DLD1 (cell line): ENCODE measurements around the gene CARM1.
"Not testable (repeated sequence)": the region's sequence is repeated elsewhere in the genome, so short reads cannot be mapped to it uniquely, and the experiment has no call there.

Experiments
- in situ Hi-C: cut with HindIII; loops from 2 replicates; pipeline ENCODE4 v1.10.0; 2017; ENCODE audit warnings: low sequenced_read_pairs

Gene CARM1

DNA sequence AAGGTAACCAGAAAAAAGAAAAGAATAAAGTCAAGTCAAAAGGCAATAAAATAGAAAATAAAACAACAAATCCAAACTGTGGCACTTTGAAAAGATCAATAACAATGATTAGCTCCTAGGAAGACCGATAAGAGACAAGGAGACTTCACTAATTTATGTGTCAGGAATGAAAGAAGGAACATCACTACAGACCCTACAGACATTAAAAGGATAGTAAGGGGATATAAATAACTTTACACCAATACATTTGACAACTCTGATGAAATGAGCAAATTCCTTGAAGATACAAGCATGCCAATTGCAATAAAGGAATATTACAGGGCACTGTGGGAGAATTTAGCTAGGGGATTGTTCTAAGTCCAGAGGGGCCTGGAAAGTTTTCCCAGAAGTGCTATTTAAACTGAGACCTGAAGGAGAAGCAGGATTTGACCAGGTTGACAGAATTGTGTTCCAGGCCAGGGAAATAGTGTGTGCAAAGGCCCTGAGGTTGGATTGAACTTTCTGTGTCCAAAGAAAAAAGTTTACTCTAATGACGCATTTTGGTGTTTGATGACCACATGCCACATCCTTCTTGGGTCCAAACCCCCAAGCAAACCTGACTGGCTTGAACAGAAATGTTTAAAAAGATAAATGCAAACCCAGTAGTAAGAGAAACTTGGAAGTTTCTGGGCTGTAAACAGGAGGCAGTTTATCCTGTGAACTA is 24.7 kb upstream of the CARM1 start:
- in situ Hi-C loops, result no loop called here

DNA sequence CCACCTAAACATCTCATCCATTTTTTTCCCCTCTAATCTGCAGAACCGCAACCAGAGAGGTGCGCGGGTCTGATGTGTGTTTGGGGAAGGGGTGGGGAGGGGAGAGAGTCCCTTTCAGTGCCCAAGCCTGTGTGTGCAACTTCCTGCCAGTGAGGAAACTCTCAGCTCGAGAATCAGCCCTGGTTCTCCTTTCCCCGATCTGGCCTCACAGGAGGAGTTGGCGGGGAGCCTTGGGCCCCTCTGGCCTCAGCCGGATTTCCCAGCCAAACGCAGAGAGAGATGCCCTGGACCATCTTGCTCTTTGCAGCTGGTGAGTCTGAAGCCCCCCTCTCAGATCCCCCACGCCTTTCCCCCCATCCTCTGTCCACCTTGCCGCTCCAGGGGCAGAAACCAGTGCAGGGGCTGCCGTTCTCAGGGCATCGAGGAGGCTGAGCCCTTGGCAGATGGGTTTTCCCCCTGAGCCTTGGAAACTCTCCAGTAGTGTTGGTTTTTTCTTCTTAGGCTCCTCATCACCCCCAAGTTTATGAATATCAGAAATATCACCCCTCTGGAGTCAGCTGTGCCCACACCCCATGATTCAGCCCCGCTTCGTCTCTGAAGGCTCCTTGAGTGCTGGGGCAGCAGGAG is 23.0 kb upstream of the CARM1 start, which contains the start of gene C19orf38:
TSS of gene C19orf38 (plus strand) at position 186 of the 627 bp plus-strand sequence. CDS start at position 280, 94 bp downstream.
- in situ Hi-C loops, result no loop called here

DNA sequence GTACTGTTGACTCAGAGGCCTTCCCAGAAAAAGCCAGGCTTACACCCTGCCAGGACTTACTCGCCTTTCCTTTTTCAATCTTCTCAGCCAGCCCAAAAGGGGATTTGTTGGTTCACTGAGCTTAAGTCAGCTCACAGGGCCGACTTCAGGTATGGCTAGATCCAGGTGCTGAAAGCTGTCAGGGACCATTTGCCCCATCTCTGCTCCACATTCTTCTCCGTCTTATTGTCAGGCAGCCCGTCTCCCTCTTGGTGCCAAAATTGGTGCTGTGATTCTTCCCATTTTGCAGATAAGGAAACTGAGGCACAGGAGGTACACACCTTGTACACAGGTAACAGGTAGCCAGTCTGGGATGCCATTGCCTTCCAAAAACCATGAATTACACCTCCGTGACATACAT is 20.7 kb upstream of the CARM1 start:
- in situ Hi-C loops, result no loop called here

DNA sequence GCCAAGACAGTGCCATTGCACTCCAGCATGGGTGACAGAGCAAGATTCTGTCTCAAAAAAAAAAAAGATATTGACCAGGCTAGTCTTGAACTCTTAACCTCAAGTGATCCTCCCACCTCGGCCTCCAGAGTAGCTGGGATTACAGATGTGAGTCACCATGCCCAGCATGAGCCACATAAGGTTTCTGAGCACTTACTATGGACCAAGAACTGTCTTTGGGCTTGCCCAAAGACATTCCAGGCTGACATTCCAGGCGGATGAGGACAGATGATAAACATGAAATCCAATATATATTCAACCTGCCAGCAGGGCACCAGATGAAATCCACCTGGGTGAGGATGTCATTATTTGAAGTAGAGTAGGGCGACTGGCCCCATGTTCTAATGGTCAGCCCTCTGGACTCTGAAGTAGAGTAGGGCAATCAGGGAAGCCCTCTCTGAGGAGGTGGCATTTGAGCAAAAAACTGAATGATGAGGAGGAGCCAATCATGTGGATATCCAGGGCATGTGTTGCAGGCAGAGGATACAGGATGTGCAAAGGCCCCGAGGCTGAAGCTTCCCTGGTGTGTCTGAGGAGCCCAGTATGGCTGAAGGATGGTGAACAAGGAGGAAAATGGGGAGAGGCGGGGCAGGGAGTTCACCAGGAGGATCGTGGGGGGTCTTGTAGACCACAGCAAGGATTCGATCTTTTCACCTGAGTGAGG is 19.1 kb upstream of the CARM1 start:
- in situ Hi-C loops, result no loop called here

DNA sequence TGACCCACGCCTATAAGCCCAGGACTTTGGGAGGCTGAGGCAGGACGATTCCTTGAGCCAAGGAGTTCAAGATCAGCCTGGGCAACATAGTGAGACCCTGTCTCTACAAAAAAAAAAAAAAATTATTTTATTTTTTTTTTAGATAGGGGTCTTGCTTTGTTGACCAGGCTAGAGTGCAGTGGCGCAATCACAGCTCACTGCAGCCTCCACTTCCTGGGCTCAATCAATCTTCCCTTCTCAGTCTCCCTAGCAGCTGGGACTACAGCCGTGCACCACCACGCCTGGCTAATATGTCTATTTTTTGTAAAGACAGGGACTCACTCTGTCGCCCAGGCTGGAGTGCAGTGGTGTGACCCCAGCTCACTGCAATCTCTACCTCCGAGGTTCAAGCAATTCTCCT is 18.4 kb upstream of the CARM1 start:
- in situ Hi-C loops, result no loop called here

DNA sequence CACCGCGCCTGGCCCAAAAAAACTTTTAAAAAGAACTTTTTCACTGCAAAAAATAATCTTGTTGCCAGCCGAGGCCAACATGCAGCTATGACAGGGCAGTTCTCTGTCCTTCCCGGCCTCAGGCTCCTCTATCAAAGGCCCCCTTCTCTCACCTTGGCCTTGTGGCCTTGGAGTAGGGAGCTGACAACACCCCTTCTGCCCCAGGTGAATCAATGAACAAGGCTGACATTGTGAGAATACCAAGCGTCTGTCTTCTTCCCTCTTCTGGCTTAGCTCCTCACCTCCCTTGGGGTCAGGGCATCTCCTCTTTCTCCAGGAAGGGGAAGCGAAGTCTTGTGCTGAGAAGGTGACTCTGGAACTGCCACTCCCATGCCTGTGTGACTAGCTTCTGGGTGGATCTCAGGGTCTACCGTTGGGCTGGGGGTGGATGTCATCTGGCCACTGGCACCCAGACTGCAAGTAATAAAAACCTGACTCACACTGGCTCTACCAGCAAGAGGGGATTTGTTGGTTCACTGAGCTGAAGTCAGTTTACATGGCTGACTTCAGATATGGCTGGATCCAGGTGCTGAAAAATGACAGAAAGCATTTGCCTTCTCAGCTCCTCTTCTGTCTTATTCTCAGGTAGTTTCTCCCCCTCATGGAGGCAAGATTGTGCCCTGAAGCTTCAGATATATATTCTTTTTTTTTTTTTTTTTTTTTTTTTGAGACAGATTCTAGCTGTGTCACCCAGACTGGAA is 16.8 kb upstream of the CARM1 start:
- in situ Hi-C loops, result no loop called here

DNA sequence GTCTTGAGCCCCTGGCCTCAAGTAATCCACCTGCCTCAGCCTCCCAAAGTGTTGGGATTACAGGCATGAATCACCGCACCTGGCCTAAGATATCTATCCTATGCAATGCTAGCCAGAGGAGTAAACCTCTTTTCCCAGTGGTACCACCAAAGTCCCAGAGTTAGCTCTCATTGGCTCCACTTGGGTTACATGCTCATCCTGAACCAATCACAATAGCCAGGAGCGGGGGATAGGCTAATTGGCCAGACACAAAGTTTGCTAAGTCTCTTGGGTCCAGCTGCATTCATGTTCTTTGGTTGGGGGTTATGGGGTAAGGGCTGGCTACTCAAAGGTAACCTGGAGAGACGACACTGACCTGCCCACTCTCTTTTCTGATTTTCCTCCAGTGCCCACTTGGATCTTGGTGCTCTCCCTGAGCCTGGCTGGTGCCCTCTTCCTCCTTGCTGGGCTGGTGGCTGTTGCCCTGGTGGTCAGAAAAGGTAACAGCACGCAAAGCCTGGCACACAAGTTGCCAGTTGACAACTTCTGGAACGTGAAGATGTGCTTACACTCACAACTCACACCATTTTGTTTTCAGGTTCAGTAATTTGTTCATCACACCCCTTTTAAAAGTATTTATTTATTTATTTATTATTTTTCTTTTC is 15.4 kb upstream of the CARM1 start:
- in situ Hi-C loops, result no loop called here

DNA sequence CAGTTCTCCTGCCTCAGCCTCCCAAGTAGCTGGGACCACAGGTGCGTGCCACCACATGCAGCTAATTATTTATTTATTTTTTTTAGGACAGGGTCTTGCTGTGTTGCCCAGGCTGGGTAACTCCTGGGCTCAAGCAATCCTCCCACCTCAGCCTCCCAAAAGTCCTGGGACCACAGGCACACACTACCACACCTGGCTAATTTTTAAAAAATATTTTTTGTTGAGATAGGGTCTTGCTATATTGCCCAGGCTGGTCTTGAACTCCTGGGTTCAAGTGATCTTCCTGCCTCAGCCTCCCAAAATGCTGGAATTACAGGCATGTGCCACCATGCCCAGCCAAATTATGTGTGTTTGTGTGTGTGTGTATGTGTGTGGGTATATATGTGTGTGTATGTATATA is 14.5 kb upstream of the CARM1 start:
- in situ Hi-C loops, result not testable (repeated sequence)

DNA sequence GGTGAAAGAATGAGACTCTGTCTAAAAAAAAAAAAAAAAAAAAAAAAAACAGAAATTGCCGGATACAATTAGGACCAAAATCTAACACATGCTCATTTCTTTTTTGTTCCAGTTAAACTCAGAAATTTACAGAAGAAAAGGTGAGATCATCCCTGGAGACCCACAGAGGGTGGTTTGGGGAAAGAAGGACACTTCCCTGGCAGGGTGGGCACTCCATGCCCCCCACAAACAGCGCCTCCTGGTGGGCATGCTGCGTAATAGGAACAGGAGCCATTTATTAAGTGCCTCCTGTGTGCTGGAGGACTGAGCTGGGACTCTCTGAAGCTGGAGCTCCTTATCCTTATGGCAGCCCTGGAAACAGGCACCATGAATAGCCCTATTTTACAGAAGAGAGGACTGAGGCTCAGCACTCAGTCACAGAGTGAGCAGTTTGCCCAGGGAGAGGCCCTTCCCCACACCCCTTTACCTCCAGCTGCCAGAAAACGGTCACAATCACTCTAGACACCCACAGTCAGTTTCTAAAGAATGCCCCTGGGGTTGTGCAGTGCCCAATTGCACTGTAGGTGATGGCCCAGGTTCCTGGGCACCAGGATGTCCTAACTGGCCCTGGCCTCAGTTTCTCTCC is 13.0 kb upstream of the CARM1 start:
- in situ Hi-C loops, result no loop called here

DNA sequence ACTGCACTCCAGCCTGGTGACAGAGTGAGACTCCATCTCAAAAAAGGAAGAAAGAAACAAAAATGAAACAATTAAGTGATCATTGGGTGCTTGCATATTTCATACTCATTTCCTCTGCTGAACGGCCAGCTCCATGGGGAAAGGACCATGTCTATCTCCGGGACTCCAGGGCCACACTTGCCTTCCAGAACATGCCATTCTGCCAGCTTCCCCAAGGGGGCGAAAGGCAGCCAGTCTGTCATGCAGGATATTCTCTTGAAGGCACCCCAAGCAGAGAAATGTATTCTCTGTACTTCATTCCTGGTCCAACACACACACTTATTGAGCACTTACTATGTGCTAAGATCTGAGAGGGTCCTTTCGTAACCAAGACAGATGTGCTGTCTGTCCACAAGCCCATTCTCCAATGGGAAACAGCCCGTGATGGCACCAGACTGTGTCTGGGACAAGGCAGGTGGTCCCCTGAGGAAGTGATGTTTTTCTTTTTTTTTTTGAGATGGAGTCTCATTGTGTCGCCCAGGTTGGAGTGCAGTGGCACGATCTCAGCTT is 10.2 kb upstream of the CARM1 start:
- in situ Hi-C loops, result no loop called here

DNA sequence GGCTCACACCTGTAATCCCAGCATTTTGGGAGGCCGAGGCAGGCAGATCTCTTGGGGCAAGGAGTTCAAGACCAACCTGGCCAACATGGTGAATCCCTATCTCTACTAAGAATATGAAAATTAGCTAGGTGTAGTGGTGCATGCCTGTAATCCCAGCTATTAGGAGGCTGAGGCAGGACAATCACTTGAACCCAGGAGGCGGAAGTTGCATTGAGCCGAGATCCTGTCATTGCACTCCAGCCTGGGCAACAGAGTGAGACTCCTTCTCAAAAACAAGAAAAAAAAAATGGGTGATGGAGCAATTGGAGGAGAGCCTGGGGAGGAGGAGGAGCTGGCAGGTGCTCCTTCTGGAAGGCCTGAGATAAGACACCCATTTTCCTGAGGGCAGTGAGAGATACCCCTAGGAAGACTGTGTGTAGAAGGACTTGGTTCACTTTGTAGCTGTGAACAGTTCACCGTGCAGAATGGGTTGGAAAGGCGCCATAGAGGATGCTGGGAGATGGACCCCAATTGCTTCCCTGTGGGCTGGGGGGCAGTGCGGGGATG is 8.7 kb upstream of the CARM1 start:
- in situ Hi-C loops, result no loop called here

DNA sequence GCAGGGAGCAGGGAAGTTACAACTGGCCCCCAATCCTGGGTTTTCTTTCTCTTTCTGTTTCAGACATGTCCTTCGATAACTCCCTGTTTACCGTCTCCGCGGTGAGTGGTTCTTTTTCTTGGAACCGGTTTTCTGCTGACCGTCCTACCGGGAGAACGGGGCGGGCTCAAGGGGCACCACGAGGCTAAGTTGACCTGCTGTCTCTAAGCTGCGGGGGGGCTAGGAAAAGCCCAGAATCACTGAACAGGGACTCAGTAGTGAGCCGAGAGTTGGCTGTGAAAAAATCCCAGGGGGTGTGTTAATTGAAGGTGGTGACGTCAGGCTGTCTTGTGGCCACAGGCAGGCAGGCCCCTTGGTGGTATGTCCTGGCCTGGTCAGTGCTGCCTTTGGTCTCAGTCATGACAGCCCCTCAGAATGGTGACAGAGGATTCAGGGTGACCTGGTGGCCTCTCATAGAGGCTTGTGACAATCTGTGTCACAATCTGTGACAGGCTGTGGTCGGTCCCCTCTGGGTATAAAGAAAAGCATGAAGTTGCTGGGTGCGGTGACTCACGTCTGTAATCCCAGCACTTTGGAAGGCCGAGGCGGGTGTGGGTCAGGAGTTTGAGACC is 8.1 kb upstream of the CARM1 start:
- in situ Hi-C loops, result no loop called here

DNA sequence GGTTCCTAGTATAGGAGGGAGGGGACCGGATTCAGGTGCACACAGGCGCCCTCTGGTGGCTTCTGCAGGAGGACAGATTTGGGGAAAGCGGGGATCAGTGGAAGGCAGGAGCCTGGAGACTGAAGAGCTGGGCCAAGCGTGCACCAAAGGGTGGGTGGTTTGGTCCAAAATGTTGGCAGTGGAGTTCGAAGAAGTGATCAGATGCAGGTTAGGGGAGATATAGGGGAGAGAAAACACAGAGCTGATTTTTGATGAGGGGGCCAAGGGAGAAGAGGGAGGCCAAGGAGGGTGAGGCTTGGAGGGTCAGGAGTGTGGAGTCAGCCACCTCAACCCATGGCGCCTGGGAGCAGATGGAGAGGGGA is 6.8 kb upstream of the CARM1 start:
- in situ Hi-C loops, result no loop called here

DNA sequence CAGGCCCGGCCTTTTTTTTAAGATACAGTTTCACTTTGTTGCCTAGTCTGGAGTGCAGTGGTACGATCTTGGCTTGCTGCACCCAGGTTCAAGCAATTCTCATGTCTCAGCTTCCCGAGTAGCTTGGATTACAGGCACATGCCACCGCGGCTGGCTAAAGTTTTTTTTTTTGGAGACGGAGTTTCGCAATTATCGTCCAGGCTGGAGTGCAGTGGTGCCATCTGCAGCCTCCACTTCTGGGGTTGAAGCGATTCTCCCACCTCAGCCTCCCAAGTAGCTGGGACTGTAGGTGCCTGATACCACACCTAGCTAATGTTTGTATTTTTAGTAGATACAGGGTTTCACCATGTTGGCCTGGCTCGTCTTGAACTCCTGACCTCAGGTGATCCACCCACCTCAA is 4.9 kb upstream of the CARM1 start:
- in situ Hi-C loops, result no loop called here

DNA sequence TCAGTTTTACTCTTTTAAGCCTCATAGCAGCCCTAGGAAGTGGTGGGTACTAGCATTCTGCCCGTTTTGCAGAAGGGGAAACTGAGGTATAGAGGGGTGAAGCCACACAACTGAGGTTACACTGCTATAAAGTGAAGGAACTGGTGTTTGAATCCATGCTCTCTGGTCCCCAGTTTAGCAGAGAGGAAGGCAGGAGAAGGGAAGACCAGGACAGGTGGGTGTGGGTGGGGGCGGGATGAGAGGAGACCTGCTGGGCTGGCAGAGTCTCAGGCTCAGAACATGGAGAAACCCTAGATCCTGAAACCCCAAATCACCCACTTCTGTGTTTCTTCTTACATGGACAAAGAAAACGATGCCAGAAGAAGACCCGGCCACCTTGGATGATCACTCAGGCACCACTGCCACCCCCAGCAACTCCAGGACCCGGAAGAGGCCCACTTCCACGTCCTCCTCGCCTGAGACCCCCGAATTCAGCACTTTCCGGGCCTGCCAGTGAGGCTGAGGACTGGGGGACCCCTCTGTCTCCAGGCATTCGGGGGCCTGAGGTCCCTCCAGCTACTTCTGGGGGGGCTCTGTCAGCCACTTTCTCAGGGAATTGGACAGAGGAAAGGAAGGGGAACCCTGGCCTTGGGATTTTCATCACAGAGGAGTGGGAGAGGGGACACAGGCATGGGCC is 2.3 kb upstream of the CARM1 start:
- in situ Hi-C loops, result no loop called here

DNA sequence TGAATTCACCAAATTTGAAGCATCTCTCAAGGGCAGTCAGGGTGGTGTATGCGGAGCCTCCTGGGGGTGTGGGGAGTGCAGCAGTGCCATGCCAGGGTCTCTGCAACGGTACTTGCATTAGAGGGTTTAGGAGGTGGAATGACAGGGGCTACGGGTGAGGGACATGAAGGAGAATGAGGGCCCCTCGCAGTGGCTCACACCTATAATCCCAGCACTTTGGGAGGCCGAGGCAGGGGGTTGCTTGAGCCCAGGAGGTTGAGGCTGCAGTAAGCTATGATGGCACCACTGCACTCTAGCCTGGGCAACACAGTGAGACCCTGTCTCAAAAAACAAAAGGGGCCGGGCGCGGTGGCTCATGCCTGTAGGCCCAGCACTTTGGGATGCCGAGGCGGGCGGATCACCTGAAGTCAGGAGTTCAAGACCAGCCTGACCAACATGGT is 1.5 kb upstream of the CARM1 start:
- in situ Hi-C loops, result not testable (repeated sequence)

DNA sequence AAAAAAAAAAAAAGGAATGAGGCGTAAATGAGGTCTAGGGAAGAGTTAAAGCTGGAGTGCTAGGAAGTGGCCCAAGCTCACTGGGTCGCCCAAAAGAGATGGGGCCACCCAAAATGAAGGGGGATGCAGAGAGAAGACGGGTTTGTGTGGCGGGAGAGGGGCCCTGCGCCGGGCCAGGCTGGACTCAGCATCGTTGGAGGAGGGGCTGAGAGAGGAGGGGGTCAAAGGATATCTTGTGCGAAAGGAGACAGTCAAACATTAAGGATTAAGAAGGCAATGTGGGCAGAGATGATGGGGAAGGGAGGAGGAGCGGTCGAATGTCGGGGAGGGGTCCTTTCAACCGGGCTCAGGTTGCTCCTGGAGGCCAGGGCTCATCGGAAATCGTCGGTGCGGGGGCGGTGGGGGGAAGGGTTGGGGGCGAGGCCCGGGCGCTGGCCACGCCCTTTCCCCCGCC is 825 bp upstream of the CARM1 start:
- in situ Hi-C loops, result no loop called here

DNA sequence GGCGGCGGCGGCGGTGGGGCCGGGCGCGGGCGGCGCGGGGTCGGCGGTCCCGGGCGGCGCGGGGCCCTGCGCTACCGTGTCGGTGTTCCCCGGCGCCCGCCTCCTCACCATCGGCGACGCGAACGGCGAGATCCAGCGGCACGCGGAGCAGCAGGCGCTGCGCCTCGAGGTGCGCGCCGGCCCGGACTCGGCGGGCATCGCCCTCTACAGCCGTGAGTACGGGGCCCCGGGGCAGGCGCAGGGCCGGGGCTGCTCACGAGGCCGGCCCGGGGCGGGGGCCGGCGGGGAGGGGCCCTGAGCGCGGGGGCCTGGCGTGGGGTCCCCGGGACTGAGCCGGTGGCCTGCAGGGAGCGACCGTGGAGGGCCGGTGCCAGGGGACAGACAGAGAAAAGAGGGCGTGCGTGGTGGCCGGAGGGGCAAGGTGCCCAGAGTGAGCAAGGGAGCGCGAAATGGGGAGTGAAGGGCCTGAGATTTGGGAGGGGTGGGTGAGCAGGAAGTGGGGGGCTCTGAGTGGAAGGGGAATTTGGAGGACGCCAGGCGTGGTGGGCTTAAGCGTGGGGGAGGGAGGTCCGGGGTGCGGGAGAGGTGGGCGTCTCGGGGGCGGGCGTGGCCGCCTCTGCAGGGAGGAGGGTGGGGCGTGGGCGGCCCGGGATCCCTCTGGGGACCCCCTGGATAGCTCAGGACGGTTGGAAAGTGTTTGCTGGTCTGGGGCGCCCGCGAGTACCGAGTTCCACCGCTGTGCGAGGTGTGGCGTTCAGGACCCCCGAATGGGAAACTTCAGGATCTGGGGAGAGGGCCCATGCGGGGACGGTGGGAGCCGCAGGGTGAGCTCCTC is 575 bp downstream of the CARM1 start:
- in situ Hi-C loops, result no loop called here
